Measurements from ENCODE around the gene SRD5A1.

SRD5A1 gene

GRCh38 chr5:6712142-6712576 lies 78.9 kb downstream of the SRD5A1 start:
- Histone ChIP-seq H3K36me3 (ENCODE audit: control insufficient read depth, insufficient read depth, low read length) (peaks cover 8% of the 10 kb centered on the region; the same call in 1 of the 2 replicates), H3K9ac (ENCODE audit: low read depth, low read length) (peak overlapping the region; percentile 77), H3K4me3 (ENCODE audit: low read depth, low read length) (peak overlapping the region; percentile 77), H3K9me3 (ENCODE audit: control insufficient read depth, insufficient read depth, low read length) (no peaks in the 10 kb centered on the region), H3K4me1 (ENCODE audit: control insufficient read depth, insufficient read depth, low read length) (peaks cover 20% of the 10 kb centered on the region), H3K27ac (ENCODE audit: low read depth, low read length) (peak overlapping the region; percentile 95), H3K27me3 (ENCODE audit: control insufficient read depth, insufficient read depth, low read length) (peaks cover 8% of the 10 kb centered on the region; the same call in 1 of the 2 replicates)

DNA sequence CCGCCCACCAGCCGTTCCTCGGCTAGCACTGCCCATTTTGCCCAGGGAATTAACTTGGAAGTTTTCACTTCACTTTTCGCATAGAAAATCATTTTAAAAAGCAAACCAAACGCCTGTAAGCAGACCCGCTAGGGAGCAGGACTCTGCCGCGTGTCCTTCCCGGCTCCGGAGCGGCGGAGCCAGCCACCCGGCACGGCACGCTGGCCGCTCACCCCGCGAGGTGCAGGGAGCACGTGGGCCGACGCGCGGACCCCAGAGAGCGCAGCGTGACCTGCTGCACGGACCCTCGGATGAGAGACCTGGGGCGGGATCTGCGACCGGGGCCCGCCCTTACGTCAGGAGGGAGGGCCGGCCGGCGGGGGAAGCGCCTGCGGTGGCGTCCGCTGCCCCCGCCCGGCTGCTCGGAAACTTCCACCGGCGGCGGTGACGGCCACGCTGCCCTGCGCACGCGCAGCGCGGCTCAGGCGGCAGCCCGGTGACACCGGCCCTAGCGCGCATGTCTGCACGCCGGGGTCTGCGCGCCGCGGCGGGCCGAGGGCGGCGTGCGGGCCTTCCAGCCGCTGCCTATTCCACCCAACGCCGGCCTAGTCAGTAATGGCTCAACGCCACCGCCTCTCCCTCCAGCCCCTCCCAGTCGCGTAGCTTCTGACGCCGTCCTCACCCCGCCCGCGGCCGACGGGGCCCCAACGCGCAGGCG lies 79.5 kb downstream of the SRD5A1 start:
- Histone ChIP-seq H3K4me3 (ENCODE audit: low read depth, low read length) (peak overlapping the region; percentile 77), H3K27ac (ENCODE audit: low read depth, low read length) (peak overlapping the region; percentile 95), H3K27me3 (ENCODE audit: control insufficient read depth, insufficient read depth, low read length) (peaks cover 8% of the 10 kb centered on the region; the same call in 1 of the 2 replicates), H3K4me1 (ENCODE audit: control insufficient read depth, insufficient read depth, low read length) (peaks cover 20% of the 10 kb centered on the region), H3K36me3 (ENCODE audit: control insufficient read depth, insufficient read depth, low read length) (peaks cover 8% of the 10 kb centered on the region; the same call in 1 of the 2 replicates), H3K9ac (ENCODE audit: low read depth, low read length) (peak overlapping the region; percentile 77), H3K9me3 (ENCODE audit: control insufficient read depth, insufficient read depth, low read length) (no peaks in the 10 kb centered on the region)

GRCh38 chr5:6713274-6714225 lies 80.3 kb downstream of the SRD5A1 start, which contains the start of gene TENT4A:
TSS of gene TENT4A (plus strand) at chr5:6713432. CDS start at chr5:6713984, 552 bp downstream.
- Histone ChIP-seq H3K9me3 (ENCODE audit: control insufficient read depth, insufficient read depth, low read length) (no peaks in the 10 kb centered on the region), H3K27me3 (ENCODE audit: control insufficient read depth, insufficient read depth, low read length) (peaks cover 8% of the 10 kb centered on the region; the same call in 1 of the 2 replicates), H3K4me3 (ENCODE audit: low read depth, low read length) (peak within 1 kb of the TSS; percentile 77), H3K27ac (ENCODE audit: low read depth, low read length) (peak within 1 kb of the TSS; percentile 95), H3K36me3 (ENCODE audit: control insufficient read depth, insufficient read depth, low read length) (peaks cover 8% of the 10 kb centered on the region; the same call in 1 of the 2 replicates), H3K9ac (ENCODE audit: low read depth, low read length) (peak within 1 kb of the TSS; percentile 77), H3K4me1 (ENCODE audit: control insufficient read depth, insufficient read depth, low read length) (peaks cover 20% of the 10 kb centered on the region)

DNA sequence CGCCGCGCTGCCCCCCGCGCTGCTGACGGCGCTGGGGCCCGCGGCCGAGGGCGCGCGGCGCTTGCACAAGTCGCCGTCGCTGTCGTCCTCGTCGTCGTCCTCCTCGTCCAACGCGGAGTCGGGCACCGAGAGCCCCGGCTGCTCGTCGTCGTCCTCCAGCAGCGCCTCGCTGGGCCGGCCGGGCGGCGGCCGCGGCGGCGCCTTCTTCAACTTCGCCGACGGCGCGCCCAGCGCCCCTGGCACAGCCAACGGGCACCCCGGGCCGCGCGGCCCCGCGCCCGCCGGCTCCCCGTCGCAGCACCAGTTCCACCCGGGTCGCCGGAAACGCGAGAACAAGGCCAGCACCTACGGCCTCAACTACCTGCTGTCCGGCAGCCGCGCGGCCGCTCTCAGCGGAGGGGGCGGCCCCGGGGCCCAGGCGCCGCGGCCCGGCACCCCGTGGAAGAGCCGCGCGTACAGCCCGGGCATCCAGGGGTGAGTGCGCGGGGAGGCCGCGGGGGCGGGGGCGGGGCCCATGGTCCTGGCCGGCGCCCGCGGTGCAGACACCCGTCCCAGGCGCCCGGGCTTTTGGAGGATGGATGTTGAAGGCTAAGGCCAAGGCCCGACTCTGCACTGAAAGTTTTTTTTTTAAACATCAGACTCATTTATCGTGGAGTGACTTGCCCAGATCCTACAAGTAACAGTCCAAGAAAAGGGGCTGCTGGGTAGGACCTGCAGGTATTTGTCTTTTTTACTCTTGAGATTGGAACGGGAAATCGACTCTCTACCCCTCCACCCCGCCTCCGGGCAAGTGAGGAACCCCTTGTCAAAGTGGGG lies 81.2 kb downstream of the SRD5A1 start:
- Histone ChIP-seq H3K27me3 (ENCODE audit: control insufficient read depth, insufficient read depth, low read length) (peaks cover 8% of the 10 kb centered on the region; the same call in 1 of the 2 replicates), H3K36me3 (ENCODE audit: control insufficient read depth, insufficient read depth, low read length) (peaks cover 8% of the 10 kb centered on the region; the same call in 1 of the 2 replicates), H3K4me1 (ENCODE audit: control insufficient read depth, insufficient read depth, low read length) (peaks cover 20% of the 10 kb centered on the region), H3K4me3 (ENCODE audit: low read depth, low read length) (peak overlapping the region; percentile 75), H3K9me3 (ENCODE audit: control insufficient read depth, insufficient read depth, low read length) (no peaks in the 10 kb centered on the region), H3K27ac (ENCODE audit: low read depth, low read length) (no peak overlapping the region), H3K9ac (ENCODE audit: low read depth, low read length) (no peak overlapping the region)

DNA sequence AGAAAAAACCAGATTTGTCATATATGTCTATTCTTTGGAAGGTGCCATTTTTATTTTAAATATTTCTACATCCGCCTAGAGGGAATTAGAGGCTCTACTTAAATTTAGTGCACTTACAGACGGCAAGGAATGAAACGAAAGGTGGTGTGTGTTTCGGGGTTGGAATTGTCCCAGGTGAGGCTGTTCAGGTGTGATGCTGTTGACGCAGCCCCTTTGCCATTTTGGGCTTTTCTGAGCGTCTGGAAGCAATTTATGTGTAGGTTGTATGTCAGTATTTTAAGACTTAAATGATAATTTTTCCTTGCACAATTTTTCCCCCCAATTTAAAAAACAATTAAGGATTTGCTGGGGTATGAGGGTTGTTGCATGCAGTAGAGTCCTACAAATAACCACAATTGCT lies 82.0 kb downstream of the SRD5A1 start:
- Histone ChIP-seq H3K27ac (ENCODE audit: low read depth, low read length) (no peak overlapping the region), H3K9me3 (ENCODE audit: control insufficient read depth, insufficient read depth, low read length) (no peaks in the 10 kb centered on the region), H3K27me3 (ENCODE audit: control insufficient read depth, insufficient read depth, low read length) (peaks cover 8% of the 10 kb centered on the region; the same call in 1 of the 2 replicates), H3K4me3 (ENCODE audit: low read depth, low read length) (peak overlapping the region; percentile 75), H3K4me1 (ENCODE audit: control insufficient read depth, insufficient read depth, low read length) (peaks cover 20% of the 10 kb centered on the region), H3K9ac (ENCODE audit: low read depth, low read length) (no peak overlapping the region), H3K36me3 (ENCODE audit: control insufficient read depth, insufficient read depth, low read length) (peaks cover 8% of the 10 kb centered on the region; the same call in 1 of the 2 replicates)

DNA sequence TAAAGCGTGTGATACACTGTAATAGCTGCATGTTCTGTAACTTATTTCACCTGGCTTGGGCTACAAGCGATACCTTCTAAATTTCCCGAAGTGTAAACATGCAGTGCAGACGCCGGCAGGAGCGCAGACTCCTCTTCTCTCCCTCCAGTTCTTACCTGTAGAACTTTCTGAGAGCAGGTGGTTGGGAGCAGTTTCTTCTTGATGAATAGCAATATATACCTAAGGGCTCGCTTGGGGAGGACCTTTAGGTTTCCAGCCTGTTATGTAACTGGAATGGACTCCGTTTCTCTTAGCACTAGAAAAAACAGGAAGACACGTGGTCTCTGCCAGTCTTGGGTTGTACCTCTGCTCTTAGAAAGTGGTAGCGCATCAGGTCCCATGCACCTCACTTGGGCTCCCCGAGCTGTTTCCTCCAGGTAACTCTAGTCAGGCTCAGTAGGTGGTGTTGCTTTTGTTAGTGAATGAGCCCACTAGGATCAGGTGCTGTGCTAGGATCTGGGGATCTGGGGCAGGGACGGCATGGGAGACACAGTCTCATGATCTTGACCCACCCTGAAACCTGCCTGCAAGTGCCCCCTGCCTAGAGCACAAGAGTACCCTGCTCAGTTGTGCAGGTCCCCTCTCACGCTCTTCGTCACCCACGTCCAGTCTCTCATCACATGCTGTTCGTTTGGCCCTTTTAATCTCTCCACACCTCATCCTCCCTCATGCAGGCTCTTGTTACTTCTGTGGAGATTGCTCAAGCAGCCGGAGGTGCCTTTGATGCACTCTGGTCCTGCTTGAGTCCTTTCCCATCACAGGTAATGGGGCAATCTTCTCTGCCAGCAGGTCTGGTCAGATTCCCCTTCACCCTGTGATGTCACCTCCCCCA lies 82.8 kb downstream of the SRD5A1 start:
- no peak overlapping the region for H3K9ac ChIP-seq (ENCODE audit: low read depth, low read length)
- peak overlapping the region; percentile 75 for H3K4me3 ChIP-seq (ENCODE audit: low read depth, low read length)
- no peaks in the 10 kb centered on the region for H3K9me3 ChIP-seq (ENCODE audit: control insufficient read depth, insufficient read depth, low read length)
- peaks cover 8% of the 10 kb centered on the region; the same call in 1 of the 2 replicates for H3K36me3 ChIP-seq (ENCODE audit: control insufficient read depth, insufficient read depth, low read length)
- no peak overlapping the region for H3K27ac ChIP-seq (ENCODE audit: low read depth, low read length)
- 0 out of 2 replicates have a peak, but pooled peaks cover 3% of the 10 kb centered on the region for H3K27me3 ChIP-seq (ENCODE audit: control insufficient read depth, insufficient read depth, low read length)
- peaks cover 24% of the 10 kb centered on the region for H3K4me1 ChIP-seq (ENCODE audit: control insufficient read depth, insufficient read depth, low read length)

DNA sequence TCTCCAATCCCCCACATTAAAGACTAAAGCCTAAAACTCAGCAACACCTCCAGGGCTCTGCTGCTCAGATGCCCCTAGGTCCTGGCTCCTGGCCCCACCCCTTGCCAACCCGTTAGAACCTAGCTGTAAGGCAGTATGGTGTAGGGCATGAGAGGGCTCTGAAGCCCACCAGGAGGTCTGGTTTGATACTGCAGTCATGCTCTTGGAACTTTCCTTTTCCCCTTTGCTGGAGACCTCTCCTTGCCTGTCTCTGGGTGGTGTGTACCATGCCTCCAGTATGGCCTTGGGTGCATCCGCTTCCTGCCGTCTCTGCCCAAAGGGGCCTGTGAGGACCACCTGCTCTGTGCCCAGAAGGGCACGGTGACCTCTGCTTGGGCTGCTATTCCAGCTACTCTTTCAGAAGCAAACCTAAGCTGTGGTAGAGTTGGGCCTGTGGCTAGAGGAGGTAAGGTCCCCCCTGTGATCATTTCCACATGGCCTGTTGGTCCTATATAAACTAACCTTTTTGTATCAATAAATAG lies 83.4 kb downstream of the SRD5A1 start:
- Histone ChIP-seq H3K9ac (ENCODE audit: low read depth, low read length) (no peak overlapping the region), H3K36me3 (ENCODE audit: control insufficient read depth, insufficient read depth, low read length) (peaks cover 8% of the 10 kb centered on the region; the same call in 1 of the 2 replicates), H3K4me1 (ENCODE audit: control insufficient read depth, insufficient read depth, low read length) (peaks cover 29% of the 10 kb centered on the region), H3K9me3 (ENCODE audit: control insufficient read depth, insufficient read depth, low read length) (no peaks in the 10 kb centered on the region), H3K4me3 (ENCODE audit: low read depth, low read length) (no peak overlapping the region), H3K27me3 (ENCODE audit: control insufficient read depth, insufficient read depth, low read length) (no peaks in the 10 kb centered on the region), H3K27ac (ENCODE audit: low read depth, low read length) (no peak overlapping the region)

- peaks cover 31% of the 10 kb centered on the region for H3K4me1 ChIP-seq (ENCODE audit: control insufficient read depth, insufficient read depth, low read length)
- H3K4me3 ChIP-seq (ENCODE audit: low read depth, low read length) = no peak overlapping the region
- H3K27ac ChIP-seq (ENCODE audit: low read depth, low read length) = no peak overlapping the region
- H3K27me3 ChIP-seq (ENCODE audit: control insufficient read depth, insufficient read depth, low read length) = no peaks in the 10 kb centered on the region
- H3K36me3 ChIP-seq (ENCODE audit: control insufficient read depth, insufficient read depth, low read length) = peaks cover 8% of the 10 kb centered on the region; the same call in 1 of the 2 replicates
- no peaks in the 10 kb centered on the region for H3K9me3 ChIP-seq (ENCODE audit: control insufficient read depth, insufficient read depth, low read length)
- H3K9ac ChIP-seq (ENCODE audit: low read depth, low read length) = no peak overlapping the region
Observed at GRCh38 chr5:6717247-6717646, 84.0 kb downstream of the SRD5A1 start.

GRCh38 chr5:6717687-6718086 lies 84.4 kb downstream of the SRD5A1 start:
- H3K9me3 ChIP-seq (ENCODE audit: control insufficient read depth, insufficient read depth, low read length) = no peaks in the 10 kb centered on the region
- H3K27me3 ChIP-seq (ENCODE audit: control insufficient read depth, insufficient read depth, low read length) = no peaks in the 10 kb centered on the region
- H3K4me1 ChIP-seq (ENCODE audit: control insufficient read depth, insufficient read depth, low read length) = peaks cover 34% of the 10 kb centered on the region
- H3K27ac ChIP-seq (ENCODE audit: low read depth, low read length) = no peak overlapping the region
- no peak overlapping the region for H3K9ac ChIP-seq (ENCODE audit: low read depth, low read length)
- H3K36me3 ChIP-seq (ENCODE audit: control insufficient read depth, insufficient read depth, low read length) = peaks cover 8% of the 10 kb centered on the region; the same call in 1 of the 2 replicates
- no peak overlapping the region for H3K4me3 ChIP-seq (ENCODE audit: low read depth, low read length)
